HEK293 (cell line): ENCODE data around the gene STK40.

Experiments used
- CTCF ChIA-PET: fragments of 350-600 bp; formaldehyde crosslinking; extraction: SDS; loops from one replicate; lab custom pipeline; 2021; ENCODE audit warnings: antibody characterized with exemption; lab: Yijun Ruan, JAX
- POLR2A ChIA-PET: fragments of 300-600 bp; formaldehyde crosslinking; extraction: SDS; loops from one replicate; lab custom pipeline; 2020; ENCODE audit warnings: antibody characterized with exemption, inconsistent platforms; lab: Yijun Ruan, JAX
- H3K27ac ChIP-seq: fragments of 200-500 bp; sonication (Bioruptor generic); 2 replicates; pipeline ENCODE4 v1.5.1; 2014; ENCODE audit warnings: low read depth, low read length, control low read depth, inconsistent platforms; ENCODE audit errors: extremely low read depth
- H3K36me3 ChIP-seq, 2 experiments: fragments of 200-500 bp in 1 of 2; sonication (Bioruptor generic) in 1 of 2; 1 replicate in 1 of 2; 2 replicates in 1 of 2; pipeline ENCODE4 v1.5.1; 2014 to 2017; ENCODE audit warnings: inconsistent platforms in 2 of 2, low read length in 2 of 2; ENCODE audit not compliant: control insufficient read depth in 2 of 2, insufficient read depth in 1 of 2
- H3K4me1 ChIP-seq: fragments of 200-500 bp; sonication (Bioruptor generic); 2 replicates; pipeline ENCODE4 v1.5.1; 2014; ENCODE audit warnings: mild to moderate bottlenecking, low read length, inconsistent platforms; ENCODE audit not compliant: control insufficient read depth, insufficient read depth
- H3K4me3 ChIP-seq: 2 replicates; pipeline ENCODE4 v1.5.1; 2011; ENCODE audit warnings: low read depth, mild to moderate bottlenecking, control low read depth, low read length, moderate library complexity
- H3K9me3 ChIP-seq: fragments of 200-500 bp; sonication (Bioruptor generic); 2 replicates; pipeline ENCODE4 v1.5.1; 2014; ENCODE audit warnings: low read depth, low read length, inconsistent platforms; ENCODE audit not compliant: control insufficient read depth, insufficient read depth
- EGR2 ChIP-seq: fragments of 450-650 bp; formaldehyde crosslinking; IDR thresholded peaks from 2 replicates; pipeline ENCODE4 v1.5.1; 2016; ENCODE audit warnings: low read depth, missing biosample characterization, missing genetic modification characterization
- ELK4 ChIP-seq: IDR thresholded peaks from 2 replicates; pipeline ENCODE4 v1.6.1; 2011; ENCODE audit warnings: mild to moderate bottlenecking, low read depth, low read length, borderline replicate concordance
- FEZF1 ChIP-seq: fragments of 450-650 bp; formaldehyde crosslinking; IDR thresholded peaks from 2 replicates; pipeline ENCODE4 v1.5.1; 2016; ENCODE audit warnings: missing biosample characterization, missing genetic modification characterization
- GLIS1 ChIP-seq: fragments of 450-650 bp; formaldehyde crosslinking; IDR thresholded peaks from 2 replicates; pipeline ENCODE4 v1.5.1; 2016; ENCODE audit warnings: missing biosample characterization, missing genetic modification characterization
- GLIS2 ChIP-seq: fragments of 450-650 bp; formaldehyde crosslinking; IDR thresholded peaks from 2 replicates; pipeline ENCODE4 v1.5.1; 2016; ENCODE audit warnings: missing biosample characterization, missing genetic modification characterization
- OSR2 ChIP-seq: fragments of 450-650 bp; formaldehyde crosslinking; IDR thresholded peaks from 2 replicates; pipeline ENCODE4 v1.5.1; 2016; ENCODE audit warnings: missing biosample characterization, missing genetic modification characterization
- PATZ1 ChIP-seq: fragments of 450-650 bp; formaldehyde crosslinking; IDR thresholded peaks from 2 replicates; pipeline ENCODE4 v1.5.1; 2016; ENCODE audit warnings: missing biosample characterization, missing genetic modification characterization
- SETDB1 ChIP-seq: IDR thresholded peaks from one replicate; pipeline ENCODE4 v1.6.1; 2017; ENCODE audit warnings: mild to moderate bottlenecking, low read length, moderate library complexity, mixed read lengths; ENCODE audit not compliant: insufficient read length
- ZBTB11 ChIP-seq: fragments of 450-650 bp; formaldehyde crosslinking; conservative IDR thresholded peaks from 2 replicates; pipeline ENCODE4 v1.5.1; 2016; ENCODE audit warnings: low read depth, missing biosample characterization, missing genetic modification characterization
- ZFHX2 ChIP-seq: fragments of 450-650 bp; formaldehyde crosslinking; conservative IDR thresholded peaks from 2 replicates; pipeline ENCODE4 v1.5.1; 2016; ENCODE audit warnings: missing biosample characterization, missing genetic modification characterization
- ZFP69B ChIP-seq: fragments of 450-650 bp; formaldehyde crosslinking; IDR thresholded peaks from 2 replicates; pipeline ENCODE4 v1.5.1; 2016; ENCODE audit warnings: missing biosample characterization, missing genetic modification characterization
- ZIC2 ChIP-seq: fragments of 450-650 bp; formaldehyde crosslinking; IDR thresholded peaks from 2 replicates; pipeline ENCODE4 v1.5.1; 2016; ENCODE audit warnings: missing biosample characterization, missing genetic modification characterization
- ZNF10 ChIP-seq: fragments of 450-650 bp; formaldehyde crosslinking; IDR thresholded peaks from 2 replicates; pipeline ENCODE4 v1.5.1; 2017; ENCODE audit warnings: missing biosample characterization, missing genetic modification characterization
- ZNF121 ChIP-seq: fragments of 450-650 bp; formaldehyde crosslinking; IDR thresholded peaks from 2 replicates; pipeline ENCODE4 v1.5.1; 2016; ENCODE audit warnings: missing biosample characterization, missing genetic modification characterization
- ZNF133 ChIP-seq: fragments of 450-650 bp; formaldehyde crosslinking; IDR thresholded peaks from 2 replicates; pipeline ENCODE4 v1.5.1; 2016; ENCODE audit warnings: missing biosample characterization, missing genetic modification characterization
- ZNF18 ChIP-seq: fragments of 450-650 bp; formaldehyde crosslinking; IDR thresholded peaks from 2 replicates; pipeline ENCODE4 v1.5.1; 2016; ENCODE audit warnings: missing biosample characterization, missing genetic modification characterization
- ZNF211 ChIP-seq: fragments of 450-650 bp; formaldehyde crosslinking; IDR thresholded peaks from 2 replicates; pipeline ENCODE4 v1.5.1; 2016; ENCODE audit warnings: low read depth, missing biosample characterization, missing genetic modification characterization
- ZNF248 ChIP-seq: fragments of 450-650 bp; formaldehyde crosslinking; IDR thresholded peaks from 2 replicates; pipeline ENCODE4 v1.5.1; 2017; ENCODE audit warnings: missing biosample characterization, missing genetic modification characterization
- ZNF416 ChIP-seq: fragments of 450-650 bp; formaldehyde crosslinking; IDR thresholded peaks from 2 replicates; pipeline ENCODE4 v1.5.1; 2016; ENCODE audit warnings: missing biosample characterization, missing genetic modification characterization
- ZNF423 ChIP-seq: fragments of 450-650 bp; formaldehyde crosslinking; IDR thresholded peaks from 2 replicates; pipeline ENCODE4 v1.5.1; 2016; ENCODE audit warnings: missing biosample characterization, missing genetic modification characterization
- ZNF514 ChIP-seq: fragments of 450-650 bp; formaldehyde crosslinking; IDR thresholded peaks from 2 replicates; pipeline ENCODE4 v1.5.1; 2016; ENCODE audit warnings: missing biosample characterization, missing genetic modification characterization
- ZNF548 ChIP-seq: fragments of 450-650 bp; formaldehyde crosslinking; IDR thresholded peaks from 2 replicates; pipeline ENCODE4 v1.5.1; 2016; ENCODE audit warnings: missing biosample characterization, missing genetic modification characterization
- ZNF600 ChIP-seq: fragments of 450-650 bp; formaldehyde crosslinking; IDR thresholded peaks from 2 replicates; pipeline ENCODE4 v1.5.1; 2016; ENCODE audit warnings: missing biosample characterization, missing genetic modification characterization
- ZNF621 ChIP-seq: fragments of 450-650 bp; formaldehyde crosslinking; IDR thresholded peaks from 2 replicates; pipeline ENCODE4 v1.5.1; 2017; ENCODE audit warnings: missing biosample characterization, missing genetic modification characterization
- ZNF623 ChIP-seq: fragments of 450-650 bp; formaldehyde crosslinking; IDR thresholded peaks from 2 replicates; pipeline ENCODE4 v1.5.1; 2016; ENCODE audit warnings: missing biosample characterization, missing genetic modification characterization
- ZNF660 ChIP-seq: fragments of 450-650 bp; IDR thresholded peaks from 2 replicates; pipeline ENCODE4 v1.5.1; 2018; ENCODE audit warnings: missing biosample characterization, mild to moderate bottlenecking, missing genetic modification characterization

Gene STK40

GRCh38 chr1:36351227-36351977 is 34.3 kb downstream of the STK40 start:
- H3K27ac ChIP-seq = no peak overlapping the region
- H3K4me3 ChIP-seq = no peak overlapping the region
- H3K36me3 ChIP-seq = peaks cover 0 to 93% of the 10 kb centered on the region in 2 experiments; a peak in 2 of 3 replicates
- ChIA-PET POLR2A (no interaction called here), CTCF (interaction anchor here (0.6 to 3.5 kb wide), 6 partner anchors 8 to 238 kb away, joined by 3 to 17 read pairs (median 4); no protein-coding TSS in a partner anchor)
- H3K4me1 ChIP-seq = no peaks in the 10 kb centered on the region
- H3K9me3 ChIP-seq = no peaks in the 10 kb centered on the region
- TF ChIP-seq ZNF133 (tag by site-specific recombination) (no peak), ZNF548 (tag by site-specific recombination) (no peak), ELK4 (no peak), PATZ1 (tag by site-specific recombination) (no peak), ZNF248 (no peak), ZNF600 (no peak), ZNF514 (tag by site-specific recombination) (no peak), ZNF10 (tag by site-specific recombination) (no peak), ZFHX2 (tag by site-specific recombination) (peak; percentile 78), OSR2 (tag by site-specific recombination) (no peak), ZBTB11 (tag by site-specific recombination) (no peak), ZNF623 (tag by site-specific recombination) (no peak), EGR2 (tag by site-specific recombination) (peak; percentile 82), ZFP69B (tag by site-specific recombination) (no peak), FEZF1 (tag by site-specific recombination) (peak; percentile 76), ZNF416 (tag by site-specific recombination) (no peak), ZNF660 (no peak)

- ChIA-PET POLR2A (no interaction called here), CTCF (interaction anchor here (0.6 to 1.0 kb wide), 4 partner anchors 13 to 238 kb away, joined by 3 to 4 read pairs (median 4); no protein-coding TSS in a partner anchor)
- H3K4me1 ChIP-seq = no peaks in the 10 kb centered on the region
- H3K36me3 ChIP-seq = peaks cover 0 to 93% of the 10 kb centered on the region in 2 experiments; a peak in 2 of 3 replicates
- no peak overlapping the region for H3K27ac ChIP-seq
- no peaks in the 10 kb centered on the region for H3K9me3 ChIP-seq
- no peak overlapping the region for H3K4me3 ChIP-seq
- TF ChIP-seq ZNF211 (tag by site-specific recombination) (no peak), ZNF423 (tag by site-specific recombination) (no peak), ZIC2 (peak; percentile 92), ZNF18 (no peak), ZNF621 (tag by site-specific recombination) (no peak), ZNF121 (tag by site-specific recombination) (no peak), GLIS1 (tag by site-specific recombination) (peak; percentile 96), SETDB1 (no peak), GLIS2 (tag by site-specific recombination) (peak; percentile 56)
- TF ChIP-seq, all 188 proteins: peak for 3
These were observed 35.0 kb downstream of the STK40 start for GRCh38 chr1:36350659-36351226.
